ENCODE data around the gene MMP25. TPM values are rescaled to one million over a fixed set of nuclear protein-coding genes. Genes with fewer than 3 reads are reported as not detected.
A peak's percentile ranks its signal among the peaks of the same experiment; 100 is the strongest.

Gene MMP25
- total RNA-seq, 2 experiments from 2014 or later = 0.63 to 5.6 TPM

DNA sequence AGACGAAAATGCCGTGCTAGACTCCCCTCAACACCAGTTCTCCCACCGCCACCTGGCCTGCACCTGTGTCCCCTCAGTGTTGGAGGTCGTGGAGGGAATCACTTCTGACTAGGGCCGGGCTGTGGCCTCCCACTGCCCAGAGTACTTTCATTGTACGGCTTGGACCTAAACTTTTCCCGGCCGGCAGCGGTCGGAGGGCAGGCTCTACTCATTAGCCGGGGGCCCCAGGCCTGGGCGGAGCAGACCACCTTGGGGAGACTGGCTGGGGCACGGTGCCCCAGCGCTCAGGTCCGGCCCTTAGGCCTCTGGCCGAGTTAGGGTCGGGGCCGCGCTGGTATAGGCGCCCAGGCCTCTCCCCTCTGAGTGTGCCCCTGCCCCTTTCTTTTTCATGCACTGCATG, 29.0 kb upstream of the MMP25 start:
- Histone ChIP-seq H3K9me2 (ENCODE audit: insufficient read depth, low read length) (no peaks in the 10 kb centered on the region), H3K4me3 (ENCODE audit: low read depth, low read length, poor library complexity, severe bottlenecking) (no peak overlapping the region), H3K27ac (ENCODE audit: low read depth, low read length, poor library complexity, severe bottlenecking) (no peak overlapping the region), H3K4me2 (ENCODE audit: low read length) (no peak overlapping the region), H3K9me3 (ENCODE audit: low read length) (no peaks in the 10 kb centered on the region), H3K4me1 (ENCODE audit: insufficient read depth, low read length, poor library complexity, severe bottlenecking) (peaks cover 28% of the 10 kb centered on the region), H4K20me1 (ENCODE audit: insufficient read depth, low read length) (no peaks in the 10 kb centered on the region), H3K36me3 (ENCODE audit: insufficient read depth, low read length) (no peaks in the 10 kb centered on the region), H3K79me2 (ENCODE audit: insufficient read depth, low read depth, low read length) (no peaks in the 10 kb centered on the region), H2AFZ (ENCODE audit: low read length) (no peak overlapping the region)
- ChIA-PET POLR2A (no interaction called here), CTCF (ENCODE audit: unreplicated experiment) (no interaction called here)
- no TSS peak for BruUV-seq (replicated peaks)
- TF ChIP-seq, protein P1, sequence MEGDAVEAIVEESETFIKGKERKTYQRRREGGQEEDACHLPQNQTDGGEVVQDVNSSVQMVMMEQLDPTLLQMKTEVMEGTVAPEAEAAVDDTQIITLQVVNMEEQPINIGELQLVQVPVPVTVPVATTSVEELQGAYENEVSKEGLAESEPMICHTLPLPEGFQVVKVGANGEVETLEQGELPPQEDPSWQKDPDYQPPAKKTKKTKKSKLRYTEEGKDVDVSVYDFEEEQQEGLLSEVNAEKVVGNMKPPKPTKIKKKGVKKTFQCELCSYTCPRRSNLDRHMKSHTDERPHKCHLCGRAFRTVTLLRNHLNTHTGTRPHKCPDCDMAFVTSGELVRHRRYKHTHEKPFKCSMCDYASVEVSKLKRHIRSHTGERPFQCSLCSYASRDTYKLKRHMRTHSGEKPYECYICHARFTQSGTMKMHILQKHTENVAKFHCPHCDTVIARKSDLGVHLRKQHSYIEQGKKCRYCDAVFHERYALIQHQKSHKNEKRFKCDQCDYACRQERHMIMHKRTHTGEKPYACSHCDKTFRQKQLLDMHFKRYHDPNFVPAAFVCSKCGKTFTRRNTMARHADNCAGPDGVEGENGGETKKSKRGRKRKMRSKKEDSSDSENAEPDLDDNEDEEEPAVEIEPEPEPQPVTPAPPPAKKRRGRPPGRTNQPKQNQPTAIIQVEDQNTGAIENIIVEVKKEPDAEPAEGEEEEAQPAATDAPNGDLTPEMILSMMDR (conservative IDR thresholded peaks at IDR 0.05; ENCODE audit: low read length) = no peak
- TF ChIP-seq EZH2phosphoT487 (IDR thresholded peaks at IDR 0.05; ENCODE audit: borderline replicate concordance, low read depth, low read length) = no peak
- no peak for DNase-seq (ENCODE audit: low spot score)
- intact Hi-C loops (cut with micrococcal nuclease; ENCODE audit: unreplicated experiment) = no loop called here

DNA sequence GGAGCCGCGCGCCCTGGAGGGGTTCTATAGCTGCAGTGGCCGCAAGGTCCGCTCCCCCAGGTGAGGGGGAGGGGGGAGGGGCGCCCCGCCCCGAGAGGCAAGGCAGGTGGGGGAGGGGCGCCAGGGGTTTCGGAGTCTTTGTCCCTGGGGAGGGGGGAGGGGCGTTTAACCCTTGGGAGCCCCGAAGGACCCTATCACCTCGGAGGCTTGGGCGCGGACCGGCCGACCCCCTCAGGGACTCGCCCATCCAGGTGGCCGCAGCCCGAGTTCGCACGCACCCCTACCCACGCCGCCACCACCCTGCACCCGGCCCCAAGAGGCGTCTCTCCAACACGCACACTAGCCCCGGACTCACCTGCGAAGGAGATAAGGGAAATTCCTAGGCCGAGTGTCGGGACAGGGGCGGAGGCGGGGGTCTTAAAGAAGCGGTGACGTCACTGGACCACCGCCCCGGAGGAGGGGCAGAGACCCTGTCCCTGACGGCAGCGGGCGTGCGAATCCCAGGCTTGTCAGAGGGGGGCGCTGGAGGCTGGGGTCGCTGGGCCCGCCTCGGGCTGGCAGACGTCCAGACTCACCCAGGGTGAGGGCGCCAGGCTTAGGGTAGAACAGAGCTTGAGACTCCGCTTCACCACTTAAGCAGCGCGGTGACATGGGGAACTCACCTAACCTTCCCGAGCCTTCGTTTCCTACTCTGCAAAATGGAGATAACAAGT, 28.4 kb upstream of the MMP25 start, which contains the start of gene CLDN6:
Gene CLDN6 (minus strand): TSS at position 390 of the 713 bp plus-strand sequence. CDS start 2,162 bp downstream, outside the sequence.
- TF ChIP-seq EZH2phosphoT487 (IDR thresholded peaks at IDR 0.05; ENCODE audit: borderline replicate concordance, low read depth, low read length) = no peak
- TF ChIP-seq, protein P1 (conservative IDR thresholded peaks at IDR 0.05; ENCODE audit: low read length) = peak; percentile 65
- intact Hi-C loops (cut with micrococcal nuclease; ENCODE audit: unreplicated experiment) = no loop called here
- Histone ChIP-seq H3K9me2 (ENCODE audit: insufficient read depth, low read length) (no peaks in the 10 kb centered on the region), H2AFZ (ENCODE audit: low read length) (no peak within 1 kb of the TSS), H3K9me3 (ENCODE audit: low read length) (no peaks in the 10 kb centered on the region), H3K4me2 (ENCODE audit: low read length) (peak within 1 kb of the TSS; percentile 37), H3K4me3 (ENCODE audit: low read depth, low read length, poor library complexity, severe bottlenecking) (no peak within 1 kb of the TSS), H3K36me3 (ENCODE audit: insufficient read depth, low read length) (no peaks in the 10 kb centered on the region), H3K4me1 (ENCODE audit: insufficient read depth, low read length, poor library complexity, severe bottlenecking) (peaks cover 34% of the 10 kb centered on the region), H3K27ac (ENCODE audit: low read depth, low read length, poor library complexity, severe bottlenecking) (no peak within 1 kb of the TSS), H3K79me2 (ENCODE audit: insufficient read depth, low read depth, low read length) (no peaks in the 10 kb centered on the region), H4K20me1 (ENCODE audit: insufficient read depth, low read length) (no peaks in the 10 kb centered on the region)
- peak; percentile 15 for DNase-seq (ENCODE audit: low spot score)
- CTCF ChIA-PET (ENCODE audit: unreplicated experiment) = no interaction called here
- POLR2A ChIA-PET = no interaction called here
- no TSS peak for BruUV-seq (replicated peaks)

Measured in OCI-LY7 (cell line).